Measurements from ENCODE around the gene SPARCL1. TPM values are rescaled to one million over a fixed set of nuclear protein-coding genes. Genes with fewer than 3 reads are reported as not detected.
"Not testable (repeated sequence)": the region's sequence is repeated elsewhere in the genome, so short reads cannot be mapped to it uniquely, and the experiment has no call there.

Gene SPARCL1
- polyA plus RNA-seq (2013, experiment 1 of 2; ENCODE audit: insufficient read length) = 0.72 TPM
- polyA plus RNA-seq (2013, experiment 2 of 2; ENCODE audit: insufficient read length) = 1.7 TPM

GRCh38 chr4:87529187-87529586 is at the start of gene SPARCL1:
Gene SPARCL1 (minus strand): TSS chr4:87529376. CDS start chr4:87499574, 29,802 bp downstream.
- DNase-seq = no peak

GRCh38 chr4:87575983-87576382 is 46.8 kb upstream of the SPARCL1 start:
- no peak for DNase-seq

- no peak for DNase-seq
Measured at GRCh38 chr4:87575408-87575807, 46.2 kb upstream of the SPARCL1 start.

- no peak for DNase-seq
Measured at GRCh38 chr4:87574996-87575395, 45.8 kb upstream of the SPARCL1 start.

GRCh38 chr4:87574376-87574775 is 45.2 kb upstream of the SPARCL1 start:
- DNase-seq = not testable (repeated sequence)

- DNase-seq = no peak
Measured at GRCh38 chr4:87570290-87570805, 41.2 kb upstream of the SPARCL1 start.

- DNase-seq = no peak
Measured at GRCh38 chr4:87567191-87567590, 38.0 kb upstream of the SPARCL1 start.

- no peak for DNase-seq
Measured at GRCh38 chr4:87566276-87566675, 37.1 kb upstream of the SPARCL1 start.

- DNase-seq = no peak
Measured at GRCh38 chr4:87565746-87566145, 36.6 kb upstream of the SPARCL1 start.

GRCh38 chr4:87560802-87561201 is 31.6 kb upstream of the SPARCL1 start:
- no peak for DNase-seq

- peak; percentile 8 for DNase-seq
Measured at GRCh38 chr4:87559090-87559837, 30.1 kb upstream of the SPARCL1 start.

- no peak for DNase-seq
Measured at GRCh38 chr4:87557348-87557747, 28.2 kb upstream of the SPARCL1 start.

GRCh38 chr4:87555773-87556619 is 26.8 kb upstream of the SPARCL1 start:
- peak; percentile 55 for DNase-seq

- no peak for DNase-seq
Measured at GRCh38 chr4:87553182-87553581, 24.0 kb upstream of the SPARCL1 start.

- no peak for DNase-seq
Measured at GRCh38 chr4:87551361-87551760, 22.2 kb upstream of the SPARCL1 start.

GRCh38 chr4:87547016-87547708 is 18.0 kb upstream of the SPARCL1 start:
- DNase-seq = no peak

GRCh38 chr4:87545052-87545451 is 15.9 kb upstream of the SPARCL1 start:
- no peak for DNase-seq

- peak; percentile 50 for DNase-seq
Measured at GRCh38 chr4:87543835-87544461, 14.8 kb upstream of the SPARCL1 start.

GRCh38 chr4:87542734-87543312 is 13.6 kb upstream of the SPARCL1 start:
- DNase-seq = no peak

GRCh38 chr4:87541956-87542709 is 13.0 kb upstream of the SPARCL1 start:
- DNase-seq = no peak

GRCh38 chr4:87541521-87541920 is 12.3 kb upstream of the SPARCL1 start:
- no peak for DNase-seq
